Endothelial cell (in vitro differentiated cells): ENCODE results near the gene EPX. TPM values are rescaled to one million over a fixed set of nuclear protein-coding genes. Genes with fewer than 3 reads are reported as not detected.

Experiments used
- DNase-seq: peaks from one replicate; pipeline ENCODE4 v3.0.0; 2021; ENCODE audit warnings: low spot score
- H3K27ac Mint-ChIP-seq: one replicate; pipeline ENCODE4 v1.8.0; 2021; ENCODE audit warnings: mixed read lengths, inconsistent platforms; ENCODE audit not compliant: unreplicated experiment
- H3K27me3 Mint-ChIP-seq: one replicate; pipeline ENCODE4 v1.8.0; 2021; ENCODE audit warnings: mild to moderate bottlenecking, moderate library complexity, mixed read lengths, inconsistent platforms; ENCODE audit not compliant: unreplicated experiment
- H3K36me3 Mint-ChIP-seq: one replicate; pipeline ENCODE4 v1.8.0; 2021; ENCODE audit warnings: mild to moderate bottlenecking, low read depth, mixed read lengths, inconsistent platforms; ENCODE audit not compliant: unreplicated experiment
- H3K4me1 Mint-ChIP-seq: one replicate; pipeline ENCODE4 v1.8.0; 2021; ENCODE audit warnings: mild to moderate bottlenecking, mixed read lengths, inconsistent platforms; ENCODE audit not compliant: unreplicated experiment
- H3K4me3 Mint-ChIP-seq: one replicate; pipeline ENCODE4 v1.8.0; 2021; ENCODE audit warnings: mild to moderate bottlenecking, mixed read lengths, inconsistent platforms; ENCODE audit not compliant: unreplicated experiment
- H3K9me3 Mint-ChIP-seq: one replicate; pipeline ENCODE4 v1.8.0; 2021; ENCODE audit warnings: mixed read lengths, inconsistent platforms; ENCODE audit not compliant: unreplicated experiment
- CTCF ChIP-seq: fragments of 200-600 bp; sonication (generic); IDR thresholded peaks from one replicate; pipeline ENCODE4 v1.5.0; 2021; ENCODE audit warnings: antibody characterized with exemption; ENCODE audit not compliant: unreplicated experiment
- total RNA-seq: library from RNA; stranded (reverse); fragmentation: NEBNext Ultra II Directional; extraction: Animal tissue kit (Norgen Biotek cat#: 25700); gene quantifications from one replicate; pipeline ENCODE4 v1.2.1, GENCODE V29; 2021; ENCODE audit not compliant: unreplicated experiment

Gene EPX
- total RNA-seq, 1 donor from 2014 or later, result not detected

- no peaks in the 10 kb centered on the region for H3K4me1 Mint-ChIP-seq
- peak; percentile 76 for TF ChIP-seq CTCF
- H3K9me3 Mint-ChIP-seq, result no peaks in the 10 kb centered on the region
- peaks cover 1% of the 10 kb centered on the region for H3K36me3 Mint-ChIP-seq
- DNase-seq, result peak; percentile 78
- no peak overlapping the region for H3K4me3 Mint-ChIP-seq
- H3K27ac Mint-ChIP-seq, result no peak overlapping the region
- H3K27me3 Mint-ChIP-seq, result peaks cover 5% of the 10 kb centered on the region
Observed at GRCh38 chr17:58200024-58200633, 7.6 kb downstream of the EPX start.

- Mint-ChIP-seq H3K36me3 (peaks cover 4% of the 10 kb centered on the region), H3K27me3 (peaks cover 2% of the 10 kb centered on the region), H3K27ac (no peak overlapping the region), H3K9me3 (no peaks in the 10 kb centered on the region), H3K4me3 (no peak overlapping the region), H3K4me1 (no peaks in the 10 kb centered on the region)
- no peak for DNase-seq
- TF ChIP-seq CTCF, result no peak
Observed at GRCh38 chr17:58202859-58203258, 10.3 kb downstream of the EPX start.

- no peaks in the 10 kb centered on the region for H3K4me1 Mint-ChIP-seq
- peaks cover 16% of the 10 kb centered on the region for H3K36me3 Mint-ChIP-seq
- no peak for TF ChIP-seq CTCF
- no peaks in the 10 kb centered on the region for H3K9me3 Mint-ChIP-seq
- no peak overlapping the region for H3K4me3 Mint-ChIP-seq
- DNase-seq, result no peak
- H3K27me3 Mint-ChIP-seq, result no peaks in the 10 kb centered on the region
- H3K27ac Mint-ChIP-seq, result no peak overlapping the region
Observed at GRCh38 chr17:58204796-58205195, 12.3 kb downstream of the EPX start.

- H3K9me3 Mint-ChIP-seq, result no peaks in the 10 kb centered on the region
- no peak for TF ChIP-seq CTCF
- H3K27ac Mint-ChIP-seq, result no peak overlapping the region
- no peaks in the 10 kb centered on the region for H3K27me3 Mint-ChIP-seq
- H3K4me1 Mint-ChIP-seq, result no peaks in the 10 kb centered on the region
- no peak for DNase-seq
- H3K4me3 Mint-ChIP-seq, result no peak overlapping the region
- peaks cover 25% of the 10 kb centered on the region for H3K36me3 Mint-ChIP-seq
Observed at GRCh38 chr17:58205936-58206335, 13.4 kb downstream of the EPX start.

GRCh38 chr17:58207451-58207850, 14.9 kb downstream of the EPX start:
- no peaks in the 10 kb centered on the region for H3K4me1 Mint-ChIP-seq
- DNase-seq, result no peak
- no peak overlapping the region for H3K27ac Mint-ChIP-seq
- H3K4me3 Mint-ChIP-seq, result no peak overlapping the region
- H3K36me3 Mint-ChIP-seq, result peaks cover 33% of the 10 kb centered on the region
- peaks cover 1% of the 10 kb centered on the region for H3K27me3 Mint-ChIP-seq
- no peaks in the 10 kb centered on the region for H3K9me3 Mint-ChIP-seq
- no peak for TF ChIP-seq CTCF
